Kidney tubule cell (primary cell): ENCODE measurements around the gene STING1.
A peak's percentile ranks its signal among the peaks of the same experiment; 100 is the strongest.
"Not testable (repeated sequence)": the region's sequence is repeated elsewhere in the genome, so short reads cannot be mapped to it uniquely, and the experiment has no call there.

Source experiments
- DNase-seq: peaks from one replicate; pipeline ENCODE4 v3.0.0-alpha.2; 2018; ENCODE audit warnings: low spot score

STING1 gene

GRCh38 chr5:139462586-139463276 lies 19.8 kb downstream of the STING1 start, which contains the start of gene ECSCR:
Gene ECSCR, minus strand, starts transcription at chr5:139462743. Its CDS starts 73 bp downstream, at chr5:139462670.
- DNase-seq = no peak

GRCh38 chr5:139461698-139462097 lies 20.9 kb downstream of the STING1 start:
- DNase-seq = peak; percentile 56

- no peak for DNase-seq
Observed at GRCh38 chr5:139461176-139461575, 21.4 kb downstream of the STING1 start.

- DNase-seq = no peak
Observed at GRCh38 chr5:139460455-139460854, 22.1 kb downstream of the STING1 start.

- no peak for DNase-seq
Observed at GRCh38 chr5:139459451-139459934, 23.1 kb downstream of the STING1 start.

GRCh38 chr5:139458580-139459407 lies 23.8 kb downstream of the STING1 start:
- DNase-seq = peak; percentile 79

GRCh38 chr5:139457653-139458306 lies 24.8 kb downstream of the STING1 start:
- no peak for DNase-seq

- DNase-seq = no peak
Observed at GRCh38 chr5:139457241-139457640, 25.3 kb downstream of the STING1 start.

GRCh38 chr5:139456776-139457175 lies 25.8 kb downstream of the STING1 start:
- DNase-seq = no peak

GRCh38 chr5:139454568-139455290 lies 27.8 kb downstream of the STING1 start:
- no peak for DNase-seq

- DNase-seq = no peak
Observed at GRCh38 chr5:139453683-139454567, 28.6 kb downstream of the STING1 start.

GRCh38 chr5:139451878-139452660 lies 30.5 kb downstream of the STING1 start:
- DNase-seq = no peak

- DNase-seq = no peak
Observed at GRCh38 chr5:139451176-139451575, 31.4 kb downstream of the STING1 start.

GRCh38 chr5:139446956-139447779 lies 35.4 kb downstream of the STING1 start:
- no peak for DNase-seq

GRCh38 chr5:139445325-139446170 lies 37.0 kb downstream of the STING1 start:
- DNase-seq = no peak

- peak; percentile 55 for DNase-seq
Observed at GRCh38 chr5:139443831-139444453, 38.6 kb downstream of the STING1 start.

- not testable (repeated sequence) for DNase-seq
Observed at GRCh38 chr5:139440416-139440815, 42.1 kb downstream of the STING1 start.
